KMS-11 (cell line): ENCODE results near the gene SNX24.

Experiments used
- H2AFZ ChIP-seq: fragments of 200-600 bp; sonication (generic); 2 replicates; pipeline ENCODE4 v1.6.1; 2016; ENCODE audit warnings: antibody characterized with exemption, mixed run types, low read depth
- H3K27ac ChIP-seq: fragments of 200-600 bp; sonication (generic); 2 replicates; pipeline ENCODE4 v1.6.1; 2016; ENCODE audit warnings: mild to moderate bottlenecking, mixed run types
- H3K27me3 ChIP-seq: fragments of 200-600 bp; sonication (generic); 2 replicates; pipeline ENCODE4 v1.6.1; 2017; ENCODE audit warnings: mild to moderate bottlenecking, low read depth, mixed run types, moderate library complexity; ENCODE audit not compliant: insufficient read depth
- H3K36me3 ChIP-seq: fragments of 200-600 bp; sonication (generic); 2 replicates; pipeline ENCODE4 v1.6.1; 2017; ENCODE audit warnings: mild to moderate bottlenecking, mixed run types; ENCODE audit not compliant: insufficient read depth
- H3K4me1 ChIP-seq: fragments of 200-600 bp; sonication (generic); 2 replicates; pipeline ENCODE4 v1.6.1; 2016; ENCODE audit warnings: mild to moderate bottlenecking, low read depth, mixed run types; ENCODE audit not compliant: poor library complexity, severe bottlenecking
- H3K4me2 ChIP-seq: fragments of 200-600 bp; sonication (generic); 2 replicates; pipeline ENCODE4 v1.7.0; 2016; ENCODE audit warnings: mild to moderate bottlenecking, mixed run types
- H3K4me3 ChIP-seq: fragments of 200-600 bp; sonication (generic); IDR thresholded peaks from 2 replicates; pipeline ENCODE4 v1.6.1; 2017; ENCODE audit warnings: low read depth, low read length, mixed read lengths; ENCODE audit not compliant: insufficient read depth
- H3K79me2 ChIP-seq: fragments of 200-600 bp; sonication (generic); 2 replicates; pipeline ENCODE4 v1.6.1; 2016; ENCODE audit warnings: low read depth, mixed run types; ENCODE audit not compliant: insufficient read depth
- H3K9ac ChIP-seq: fragments of 200-600 bp; sonication (generic); 2 replicates; pipeline ENCODE4 v1.6.1; 2016; ENCODE audit warnings: mild to moderate bottlenecking, mixed run types
- H4K20me1 ChIP-seq: fragments of 200-600 bp; sonication (generic); 2 replicates; pipeline ENCODE4 v1.6.1; 2016; ENCODE audit warnings: mild to moderate bottlenecking, mixed run types; ENCODE audit not compliant: insufficient read depth
- CTCF ChIP-seq: fragments of 200-600 bp; sonication (generic); conservative IDR thresholded peaks from 2 replicates; pipeline ENCODE4 v1.6.1; 2017; ENCODE audit warnings: low read depth, mild to moderate bottlenecking, antibody characterized with exemption, low read length, moderate library complexity, mixed read lengths

SNX24 gene

DNA sequence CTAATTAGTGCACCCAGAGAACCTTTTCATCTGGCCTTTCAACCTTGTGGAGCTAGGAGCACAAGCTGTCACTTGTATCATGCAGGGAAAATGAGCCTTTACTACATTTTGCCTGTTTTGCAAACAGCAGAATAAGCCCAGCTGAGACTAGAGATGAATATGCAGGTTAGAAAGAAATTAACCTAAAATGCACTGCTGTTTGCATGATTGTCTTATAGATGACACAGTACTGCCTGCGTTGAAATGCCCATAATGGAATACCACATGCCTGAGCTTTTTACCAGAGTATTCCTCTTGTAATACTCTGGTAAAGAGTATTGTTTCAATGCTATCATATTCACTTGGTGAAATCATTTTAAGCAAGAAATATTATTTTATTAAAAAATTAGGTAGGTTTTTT is 90.7 kb downstream of the SNX24 start:
- no peak overlapping the region for H3K27ac ChIP-seq
- no peaks in the 10 kb centered on the region for H3K27me3 ChIP-seq
- H2AFZ ChIP-seq = no peak overlapping the region
- no peak overlapping the region for H3K4me2 ChIP-seq
- H4K20me1 ChIP-seq = no peaks in the 10 kb centered on the region
- H3K4me3 ChIP-seq = no peak overlapping the region
- H3K9ac ChIP-seq = no peak overlapping the region
- no peaks in the 10 kb centered on the region for H3K4me1 ChIP-seq
- TF ChIP-seq CTCF = no peak
- H3K79me2 ChIP-seq = no peaks in the 10 kb centered on the region
- H3K36me3 ChIP-seq = no peaks in the 10 kb centered on the region

- no peak overlapping the region for H3K27ac ChIP-seq
- H3K79me2 ChIP-seq = no peaks in the 10 kb centered on the region
- H3K4me2 ChIP-seq = no peak overlapping the region
- no peaks in the 10 kb centered on the region for H4K20me1 ChIP-seq
- TF ChIP-seq CTCF = no peak
- no peaks in the 10 kb centered on the region for H3K27me3 ChIP-seq
- no peaks in the 10 kb centered on the region for H3K36me3 ChIP-seq
- H3K4me3 ChIP-seq = no peak overlapping the region
- H3K4me1 ChIP-seq = no peaks in the 10 kb centered on the region
- no peak overlapping the region for H2AFZ ChIP-seq
- H3K9ac ChIP-seq = no peak overlapping the region
Measured at GRCh38 chr5:122937914-122938313, 92.5 kb downstream of the SNX24 start.

GRCh38 chr5:122940890-122941289 is 95.5 kb downstream of the SNX24 start:
- H3K4me1 ChIP-seq = no peaks in the 10 kb centered on the region
- no peak overlapping the region for H3K9ac ChIP-seq
- H3K27ac ChIP-seq = no peak overlapping the region
- no peak overlapping the region for H2AFZ ChIP-seq
- H3K4me3 ChIP-seq = no peak overlapping the region
- no peaks in the 10 kb centered on the region for H4K20me1 ChIP-seq
- H3K27me3 ChIP-seq = no peaks in the 10 kb centered on the region
- H3K4me2 ChIP-seq = no peak overlapping the region
- no peak for TF ChIP-seq CTCF
- no peaks in the 10 kb centered on the region for H3K36me3 ChIP-seq
- no peaks in the 10 kb centered on the region for H3K79me2 ChIP-seq

- Histone ChIP-seq H2AFZ (no peak overlapping the region), H3K9ac (no peak overlapping the region), H3K27ac (no peak overlapping the region), H4K20me1 (no peaks in the 10 kb centered on the region), H3K4me3 (no peak overlapping the region), H3K36me3 (no peaks in the 10 kb centered on the region), H3K4me2 (no peak overlapping the region), H3K4me1 (no peaks in the 10 kb centered on the region), H3K27me3 (no peaks in the 10 kb centered on the region), H3K79me2 (no peaks in the 10 kb centered on the region)
- TF ChIP-seq CTCF = no peak
Measured at GRCh38 chr5:122941737-122942136, 96.3 kb downstream of the SNX24 start.
